GM10248 (cell line): ENCODE data around the gene TTC27.
"Not testable (repeated sequence)": the region's sequence is repeated elsewhere in the genome, so short reads cannot be mapped to it uniquely, and the experiment has no call there.

Source experiments
- CTCF ChIA-PET: fragments of 300-600 bp; sonication (Branson Sonifier 250); formaldehyde crosslinking; extraction: SDS; loops from one replicate; lab custom pipeline; 2021; ENCODE audit warnings: antibody characterized with exemption; lab: Yijun Ruan, JAX
- POLR2A ChIA-PET: fragments of 350-650 bp; sonication (Branson Sonifier 250); formaldehyde crosslinking; extraction: SDS; loops from one replicate; lab custom pipeline; 2020; ENCODE audit warnings: antibody characterized with exemption; lab: Yijun Ruan, JAX
- DNase-seq: peaks from one replicate; pipeline ENCODE4 v3.0.0; 2012; ENCODE audit errors: extremely low spot score
- TF ChIP-seq, protein P1 (sequence below): IDR thresholded peaks from 2 replicates; pipeline ENCODE4 v1.5.1; 2012; ENCODE audit warnings: mild to moderate bottlenecking, low read depth; ENCODE audit errors: extremely low read depth, missing control alignments, control extremely low read depth

TTC27 gene

DNA sequence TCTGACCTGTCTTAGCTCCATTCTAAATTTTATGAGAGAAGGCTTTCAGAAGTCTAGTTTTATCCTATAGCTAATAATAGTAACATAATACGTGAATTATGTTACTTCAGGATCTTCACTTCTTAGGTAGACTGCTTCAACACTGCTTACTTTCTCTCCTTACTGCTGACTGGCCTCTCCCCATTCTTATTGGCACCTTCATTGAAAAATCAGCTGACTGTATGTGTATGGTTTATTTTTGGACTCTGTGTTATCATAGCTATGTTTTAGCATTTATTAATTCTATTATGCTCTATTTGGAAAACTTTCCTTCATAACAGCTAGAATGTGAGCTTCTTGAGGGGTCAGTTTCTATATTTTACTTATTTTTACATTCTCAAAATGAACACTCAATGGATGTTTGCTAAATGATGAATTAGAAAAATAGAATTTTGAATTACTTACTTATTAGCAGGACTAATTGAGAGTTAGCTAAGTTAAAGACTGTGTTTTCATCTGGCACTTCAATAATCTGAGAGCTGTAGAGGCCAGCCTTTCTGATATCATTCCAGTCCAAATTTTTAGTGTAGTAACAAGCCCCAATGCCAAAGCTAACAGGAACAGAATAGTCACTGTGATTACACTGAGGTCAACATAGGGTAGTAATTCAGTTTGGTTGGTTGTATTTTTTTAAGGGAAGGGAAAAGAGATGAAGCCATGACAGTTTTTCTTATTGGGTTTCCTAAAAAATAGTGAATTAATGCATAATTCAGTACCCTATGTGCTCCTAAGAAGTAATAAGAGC is 92.3 kb downstream of the TTC27 start:
- ChIA-PET CTCF (interaction anchor here (0.8 to 1.5 kb wide), 6 partner anchors 9 to 652 kb away, joined by 3 to 4 read pairs (median 3); no protein-coding TSS in a partner anchor), POLR2A (no interaction called here)

DNA sequence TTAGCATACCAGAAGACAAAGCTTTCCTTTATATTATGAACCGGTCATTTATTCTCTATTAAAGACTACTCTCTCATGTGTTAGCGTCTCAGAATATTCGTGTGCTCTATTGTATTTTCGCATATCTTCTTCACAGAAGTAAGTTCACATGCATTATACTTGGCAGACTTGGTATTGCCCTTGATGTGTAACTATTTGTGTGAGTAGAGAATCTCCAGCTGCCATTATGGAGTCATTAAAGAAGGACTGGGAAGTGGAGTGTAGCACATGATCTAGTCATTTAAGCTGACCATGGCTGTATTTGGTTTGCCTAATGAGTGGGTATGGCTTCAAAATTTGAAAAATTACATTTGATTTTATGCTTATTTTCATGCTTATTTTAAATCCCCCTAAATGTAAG is 92.9 kb downstream of the TTC27 start:
- CTCF ChIA-PET, result interaction anchor here (1.3 to 1.5 kb wide), 2 partner anchors 11 to 51 kb away, joined by 3 read pairs; no protein-coding TSS in a partner anchor
- TF ChIP-seq, protein P1, sequence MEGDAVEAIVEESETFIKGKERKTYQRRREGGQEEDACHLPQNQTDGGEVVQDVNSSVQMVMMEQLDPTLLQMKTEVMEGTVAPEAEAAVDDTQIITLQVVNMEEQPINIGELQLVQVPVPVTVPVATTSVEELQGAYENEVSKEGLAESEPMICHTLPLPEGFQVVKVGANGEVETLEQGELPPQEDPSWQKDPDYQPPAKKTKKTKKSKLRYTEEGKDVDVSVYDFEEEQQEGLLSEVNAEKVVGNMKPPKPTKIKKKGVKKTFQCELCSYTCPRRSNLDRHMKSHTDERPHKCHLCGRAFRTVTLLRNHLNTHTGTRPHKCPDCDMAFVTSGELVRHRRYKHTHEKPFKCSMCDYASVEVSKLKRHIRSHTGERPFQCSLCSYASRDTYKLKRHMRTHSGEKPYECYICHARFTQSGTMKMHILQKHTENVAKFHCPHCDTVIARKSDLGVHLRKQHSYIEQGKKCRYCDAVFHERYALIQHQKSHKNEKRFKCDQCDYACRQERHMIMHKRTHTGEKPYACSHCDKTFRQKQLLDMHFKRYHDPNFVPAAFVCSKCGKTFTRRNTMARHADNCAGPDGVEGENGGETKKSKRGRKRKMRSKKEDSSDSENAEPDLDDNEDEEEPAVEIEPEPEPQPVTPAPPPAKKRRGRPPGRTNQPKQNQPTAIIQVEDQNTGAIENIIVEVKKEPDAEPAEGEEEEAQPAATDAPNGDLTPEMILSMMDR, result no peak
- no peak for DNase-seq
- POLR2A ChIA-PET, result no interaction called here

More for the DNA sequence above, 92.3 kb downstream of the TTC27 start:
- DNase-seq, result no peak
- TF ChIP-seq, protein P1, result no peak

DNA sequence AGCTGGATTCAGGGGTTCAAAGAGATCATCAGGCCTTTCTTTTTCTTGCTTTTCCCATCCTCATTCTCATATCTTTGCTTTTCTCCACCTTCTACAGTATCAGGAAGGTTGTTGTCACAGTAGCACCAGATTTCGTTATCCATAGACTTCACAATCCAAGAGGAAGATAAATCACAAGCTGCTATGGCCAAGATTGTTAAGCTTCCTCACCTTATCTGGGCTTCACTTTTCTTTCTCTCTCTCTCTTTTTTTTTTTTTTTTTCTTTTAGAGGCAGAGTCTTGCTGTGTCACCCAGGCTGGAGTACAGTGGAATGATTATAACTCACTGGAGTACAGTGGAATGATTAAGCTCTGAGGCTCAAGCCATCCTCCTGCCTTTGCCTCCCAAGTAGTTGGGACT is 93.5 kb downstream of the TTC27 start:
- ChIA-PET POLR2A (no interaction called here), CTCF (interaction anchor here (1.3 kb wide), 1 partner anchor 10 kb away, joined by 3 read pairs; no protein-coding TSS in a partner anchor)
- no peak for DNase-seq
- TF ChIP-seq, protein P1, result no peak

DNA sequence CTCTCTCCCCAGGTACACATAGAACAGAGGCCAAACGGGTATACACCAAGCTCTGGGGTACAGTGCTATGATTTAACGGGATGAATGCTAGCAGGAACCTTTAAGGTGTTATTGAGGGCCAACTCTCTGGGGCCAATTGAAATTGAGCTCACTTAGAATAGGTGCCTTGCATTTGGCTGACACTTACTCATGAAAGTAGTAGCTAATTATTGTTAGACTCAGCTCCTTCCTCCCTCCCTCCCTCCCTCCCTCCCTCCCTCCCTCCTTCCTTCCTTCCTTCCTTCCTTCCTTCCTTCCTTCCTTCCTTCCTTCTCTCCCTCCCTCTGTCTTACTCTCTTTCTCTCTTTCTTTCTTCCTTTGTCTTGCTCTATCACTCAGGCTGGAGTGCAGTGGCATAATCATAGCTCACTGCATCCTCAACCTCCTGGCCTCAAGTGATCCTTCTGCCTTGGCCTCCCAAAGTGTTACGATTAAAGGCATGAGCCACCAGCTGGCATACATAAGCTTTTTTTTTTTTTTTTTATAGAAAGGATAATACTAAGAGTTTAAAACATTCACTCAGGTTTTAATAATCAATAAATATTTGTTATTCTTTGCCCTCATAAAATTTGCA is 95.7 kb downstream of the TTC27 start:
- ChIA-PET POLR2A (no interaction called here), CTCF (no interaction called here)
- DNase-seq, result no peak
- TF ChIP-seq, protein P1, result no peak

DNA sequence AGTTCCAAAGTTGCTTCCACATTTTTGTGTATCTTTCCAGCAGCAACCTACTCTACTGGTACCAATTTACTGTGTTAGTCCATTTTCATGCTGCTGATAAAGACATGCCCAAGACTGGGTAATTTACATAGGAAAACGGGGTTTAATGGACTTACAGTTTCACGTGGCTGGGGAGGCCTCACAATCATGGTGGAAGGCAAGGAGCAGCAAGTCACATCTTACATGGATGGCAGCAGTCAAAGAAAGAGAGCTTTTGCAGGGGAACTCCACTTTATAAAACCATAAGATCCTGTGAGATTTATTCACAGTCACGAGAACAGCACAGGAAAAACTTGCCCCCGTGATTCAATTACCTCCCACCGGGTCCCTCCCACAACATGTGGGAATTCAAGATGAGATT is 98.8 kb downstream of the TTC27 start:
- DNase-seq, POLR2A ChIA-PET: not testable (repeated sequence)
- CTCF ChIA-PET, result interaction anchor here (1.0 to 2.1 kb wide), 3 partner anchors 9 to 14 kb away, joined by 3 to 6 read pairs (median 3); no protein-coding TSS in a partner anchor

DNA sequence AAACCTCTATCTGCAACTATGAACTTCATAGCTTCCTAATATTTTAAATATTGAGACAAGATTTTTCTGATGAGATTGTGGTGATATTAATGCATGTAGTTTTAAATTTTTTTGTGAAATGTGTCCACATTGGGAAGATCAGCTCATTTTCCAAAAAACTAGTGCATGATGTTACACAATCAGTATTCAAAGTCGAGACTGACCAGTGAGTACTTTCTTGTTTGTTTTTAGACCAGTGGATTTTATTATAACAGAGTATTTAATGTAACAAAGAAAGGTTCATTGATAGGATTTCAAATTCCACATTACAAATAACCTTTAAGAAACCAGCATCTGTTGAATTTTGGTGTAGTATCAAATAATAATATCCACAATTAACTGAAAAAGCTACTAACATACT is 99.3 kb downstream of the TTC27 start:
- DNase-seq, result no peak
- TF ChIP-seq, protein P1, result no peak
- ChIA-PET POLR2A (no interaction called here), CTCF (interaction anchor here (1.0 to 2.1 kb wide), 3 partner anchors 8 to 13 kb away, joined by 3 to 6 read pairs (median 3); no protein-coding TSS in a partner anchor)

DNA sequence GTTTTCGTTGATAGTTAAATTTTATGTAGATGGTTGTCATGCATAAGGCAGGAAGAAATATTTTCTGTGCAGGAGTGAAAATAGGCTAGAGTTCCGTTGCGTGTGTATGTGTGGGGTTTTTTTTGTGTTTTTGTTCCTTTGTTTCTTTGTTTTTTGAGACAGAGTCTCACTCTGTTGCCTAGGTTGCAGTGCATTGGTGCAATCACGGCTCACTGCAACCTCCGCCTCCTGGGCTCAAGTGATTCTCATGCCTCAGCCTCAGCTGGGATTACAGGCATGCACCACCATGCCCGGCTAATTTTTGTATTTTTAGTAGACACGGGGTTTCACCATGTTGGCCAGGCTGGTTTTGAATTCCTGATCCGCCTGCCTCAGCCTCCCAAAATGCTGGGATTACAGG is 103.1 kb downstream of the TTC27 start:
- POLR2A ChIA-PET, DNase-seq: not testable (repeated sequence)
- CTCF ChIA-PET, result interaction anchor here (1.1 kb wide), 1 partner anchor 9 kb away, joined by 3 read pairs; no protein-coding TSS in a partner anchor
